Activated CD8-positive, alpha-beta memory T cell treated with anti-CD3 and anti-CD28 coated beads, Interleukin-2, amount 10 ng/mL, durations not matched to agents 7 days and 5 days (primary cell): ENCODE results near the gene VKORC1L1. TPM values are rescaled to one million over a fixed set of nuclear protein-coding genes. Genes with fewer than 3 reads are reported as not detected.
"Not testable (repeated sequence)": the region's sequence is repeated elsewhere in the genome, so short reads cannot be mapped to it uniquely, and the experiment has no call there.

ENCODE experiments used
- ATAC-seq: fragments of 150-1000 bp; cut with Tn5 transposase; one replicate; pipeline ENCODE4 v1.10.0; 2021; ENCODE audit warnings: moderate library complexity
- CTCF ChIA-PET: fragments of 350-600 bp; sonication (Branson Sonifier 250); formaldehyde crosslinking; loops from one replicate; lab custom pipeline; 2021; ENCODE audit warnings: antibody characterized with exemption; lab: Charles Lee
- DNase-seq: peaks from one replicate; pipeline ENCODE4 v3.0.0-alpha.2; 2020
- H3K27ac Mint-ChIP-seq: one replicate; pipeline ENCODE4 v1.8.0; 2021; ENCODE audit warnings: mild to moderate bottlenecking, mixed read lengths
- H3K27me3 Mint-ChIP-seq: one replicate; pipeline ENCODE4 v1.8.0; 2021; ENCODE audit warnings: mixed read lengths
- H3K36me3 Mint-ChIP-seq: one replicate; pipeline ENCODE4 v1.8.0; 2021; ENCODE audit warnings: mild to moderate bottlenecking, mixed read lengths
- H3K4me1 Mint-ChIP-seq: one replicate; pipeline ENCODE4 v1.8.0; 2021; ENCODE audit warnings: mixed read lengths
- H3K4me3 Mint-ChIP-seq: one replicate; pipeline ENCODE4 v1.8.0; 2021; ENCODE audit warnings: mild to moderate bottlenecking, moderate library complexity, mixed read lengths
- H3K9me3 Mint-ChIP-seq: one replicate; pipeline ENCODE4 v1.8.0; 2022; ENCODE audit warnings: low read depth, mixed read lengths
- total RNA-seq, 2 experiments: library from RNA; stranded (reverse); gene quantifications; one replicate each; pipeline ENCODE4 v1.2.3, GENCODE V29; 2021

VKORC1L1 gene
- total RNA-seq = 10 to 100 TPM; 14.1 to 20.3 TPM

DNA sequence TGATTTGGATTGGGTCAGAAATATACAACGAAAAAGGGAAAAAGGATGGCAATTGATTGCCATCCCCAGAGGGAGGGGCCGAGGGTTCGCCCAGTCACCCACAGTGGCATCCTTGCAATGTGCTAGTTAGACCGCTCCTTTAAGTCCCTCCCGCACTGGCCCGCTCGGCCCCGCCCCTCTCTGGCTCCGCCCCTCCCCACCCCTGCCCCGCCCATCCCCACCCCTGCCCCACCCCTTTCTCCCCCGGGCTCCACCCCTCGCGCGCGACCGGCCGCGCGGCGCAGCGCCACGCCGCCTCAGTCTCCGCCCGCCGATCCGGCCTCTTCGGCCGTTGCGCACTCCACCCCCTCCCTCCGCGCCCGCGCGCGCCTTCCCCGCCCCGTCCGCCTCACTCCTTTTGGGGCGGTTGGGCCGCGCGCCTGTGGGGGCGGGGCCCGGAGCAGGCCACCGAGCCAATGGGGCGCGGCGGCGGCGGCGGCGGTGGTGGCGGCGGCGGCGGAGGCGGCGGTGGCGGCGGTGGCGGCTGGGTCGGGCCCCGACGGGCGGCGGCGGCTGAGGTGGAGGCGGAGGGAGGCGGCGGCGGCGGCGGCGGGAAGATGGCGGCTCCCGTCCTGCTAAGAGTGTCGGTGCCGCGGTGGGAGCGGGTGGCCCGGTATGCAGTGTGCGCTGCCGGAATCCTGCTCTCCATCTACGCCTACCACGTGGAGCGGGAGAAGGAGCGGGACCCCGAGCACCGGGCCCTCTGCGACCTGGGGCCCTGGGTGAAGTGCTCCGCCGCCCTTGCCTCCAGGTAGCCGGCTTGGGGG, at the start of gene VKORC1L1:
Gene VKORC1L1, plus strand, starts transcription at position 299 of the 806 bp plus-strand sequence. Its CDS starts 298 bp downstream, at position 597.
- H3K4me1 Mint-ChIP-seq = peaks cover 11% of the 10 kb centered on the region
- no peaks in the 10 kb centered on the region for H3K27me3 Mint-ChIP-seq
- no peaks in the 10 kb centered on the region for H3K9me3 Mint-ChIP-seq
- DNase-seq = peak; percentile 95
- H3K4me3 Mint-ChIP-seq = peak within 1 kb of the TSS; percentile 76
- ATAC-seq = peak; percentile 94
- H3K36me3 Mint-ChIP-seq = no peaks in the 10 kb centered on the region
- CTCF ChIA-PET = no interaction called here
- H3K27ac Mint-ChIP-seq = peak within 1 kb of the TSS; percentile 67

DNA sequence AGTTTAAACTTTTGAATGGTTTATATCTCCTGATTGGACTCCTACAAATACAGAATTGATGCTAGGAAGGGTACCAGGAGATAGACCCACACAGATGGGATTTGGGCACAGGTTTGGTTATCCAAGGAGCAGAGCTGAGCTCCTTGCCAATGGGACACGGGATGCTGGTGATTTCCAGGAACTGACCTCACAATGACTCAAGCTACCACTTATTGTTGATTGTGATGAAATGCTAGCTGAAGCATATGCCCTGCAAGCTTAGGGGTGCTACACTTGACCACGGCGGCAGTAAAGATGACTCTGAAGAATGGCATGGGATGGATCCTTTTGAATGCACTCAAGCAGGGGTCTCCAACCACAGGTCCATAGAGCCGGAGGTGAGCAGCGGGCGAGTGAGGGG, 45.5 kb upstream of the VKORC1L1 start:
- Mint-ChIP-seq H3K4me1 (no peaks in the 10 kb centered on the region), H3K4me3 (no peak overlapping the region), H3K9me3 (no peaks in the 10 kb centered on the region), H3K36me3 (peaks cover 7% of the 10 kb centered on the region), H3K27ac (no peak overlapping the region), H3K27me3 (no peaks in the 10 kb centered on the region)
- ATAC-seq (no peak), DNase-seq (no peak)
- CTCF ChIA-PET = no interaction called here

DNA sequence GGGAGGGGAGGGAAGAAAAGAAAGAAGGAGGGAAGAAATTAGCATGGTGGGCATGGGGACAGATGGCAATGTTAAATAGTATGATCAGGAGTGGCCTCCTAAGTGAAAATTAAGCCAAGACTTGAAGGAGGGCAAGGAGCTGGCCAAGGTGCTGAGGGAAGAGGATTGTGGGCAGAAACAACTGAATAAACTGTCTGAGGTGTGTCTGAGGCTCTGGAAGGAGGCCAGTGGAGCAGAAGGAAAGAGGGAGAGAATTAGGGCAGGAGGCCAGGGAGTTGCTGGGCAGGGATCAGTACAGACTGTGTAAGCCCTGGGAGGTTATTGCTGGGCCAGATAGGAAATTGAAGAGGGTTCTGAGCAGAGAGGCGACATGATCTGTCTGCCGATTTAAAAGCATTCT, 40.6 kb upstream of the VKORC1L1 start:
- Mint-ChIP-seq H3K36me3 (peaks cover 11% of the 10 kb centered on the region), H3K4me3 (no peak overlapping the region), H3K4me1 (peaks cover 9% of the 10 kb centered on the region), H3K9me3 (no peaks in the 10 kb centered on the region), H3K27me3 (no peaks in the 10 kb centered on the region), H3K27ac (no peak overlapping the region)
- ATAC-seq = no peak
- no peak for DNase-seq
- CTCF ChIA-PET = no interaction called here

DNA sequence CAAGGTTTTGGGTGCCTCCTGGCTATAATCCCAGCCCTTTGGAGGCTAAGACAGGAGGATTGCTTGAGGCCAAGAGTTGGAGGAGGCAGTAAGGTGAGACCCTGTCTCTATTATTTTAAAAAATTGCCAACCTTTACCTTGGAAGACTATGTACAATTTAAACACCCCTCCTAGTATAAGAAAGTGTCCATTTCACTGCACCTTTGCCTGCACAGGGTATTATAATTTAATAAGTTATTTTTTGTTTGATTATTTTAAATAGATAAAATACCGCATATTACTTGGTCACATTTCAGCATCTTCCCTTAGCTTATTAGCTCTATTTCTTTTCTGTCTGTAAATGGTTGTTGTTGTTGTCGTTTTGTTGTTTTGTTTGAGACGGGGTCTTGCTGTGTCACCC, 36.2 kb upstream of the VKORC1L1 start:
- H3K36me3 Mint-ChIP-seq, ATAC-seq, CTCF ChIA-PET, H3K9me3 Mint-ChIP-seq, H3K27me3 Mint-ChIP-seq, H3K4me3 Mint-ChIP-seq, DNase-seq, H3K27ac Mint-ChIP-seq, H3K4me1 Mint-ChIP-seq: not testable (repeated sequence)

DNA sequence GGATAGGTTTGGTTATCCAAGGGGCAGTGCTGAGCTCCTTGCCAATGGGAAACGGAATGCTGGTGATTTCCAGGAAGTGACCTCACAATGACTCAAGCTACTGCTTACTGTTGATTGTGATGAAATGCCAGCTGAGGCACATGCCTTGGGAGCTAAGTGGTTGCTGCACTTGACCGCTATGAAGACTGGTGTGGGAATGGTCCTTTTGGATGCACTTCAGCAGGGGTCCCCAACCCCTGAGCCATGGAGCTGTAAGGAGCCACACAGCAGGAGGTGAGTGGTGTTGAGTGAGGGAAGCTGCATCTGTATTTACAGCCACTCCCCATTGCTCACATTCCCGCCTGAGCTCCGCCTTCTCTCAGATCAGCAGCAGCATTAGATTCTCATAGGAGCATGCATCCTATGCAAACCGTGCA, 35.3 kb upstream of the VKORC1L1 start:
- H3K4me1 Mint-ChIP-seq, H3K27ac Mint-ChIP-seq, H3K36me3 Mint-ChIP-seq, H3K27me3 Mint-ChIP-seq, H3K4me3 Mint-ChIP-seq, ATAC-seq, H3K9me3 Mint-ChIP-seq, DNase-seq, CTCF ChIA-PET: not testable (repeated sequence)

DNA sequence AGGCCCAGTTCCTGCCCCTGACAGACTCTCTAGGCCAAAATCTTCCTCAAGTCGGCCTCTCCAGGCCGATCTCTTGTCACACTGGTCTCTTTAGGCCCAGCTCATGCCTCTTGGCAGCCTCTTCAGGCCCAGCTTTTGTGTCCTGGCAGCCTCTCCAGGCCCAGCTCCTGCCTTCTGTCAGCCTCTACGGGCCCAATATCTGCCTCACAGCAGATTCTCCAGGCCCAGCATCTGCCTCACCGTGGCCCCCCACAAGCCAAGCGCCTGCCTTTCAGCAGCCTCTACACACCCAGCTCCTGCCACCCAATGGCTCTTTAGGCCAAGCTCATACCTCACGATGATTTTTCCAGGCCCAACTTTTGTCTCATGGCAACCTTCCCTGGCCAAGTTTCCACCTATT, 33.0 kb upstream of the VKORC1L1 start:
- Mint-ChIP-seq H3K4me3 (no peak overlapping the region), H3K36me3 (peaks cover 6% of the 10 kb centered on the region), H3K9me3 (no peaks in the 10 kb centered on the region), H3K27ac (no peak overlapping the region), H3K4me1 (peaks cover 7% of the 10 kb centered on the region), H3K27me3 (no peaks in the 10 kb centered on the region)
- no peak for DNase-seq
- CTCF ChIA-PET = interaction anchor here (1.5 kb wide), 1 partner anchor 30 kb away, joined by 3 read pairs; no protein-coding TSS in a partner anchor
- no peak for ATAC-seq

DNA sequence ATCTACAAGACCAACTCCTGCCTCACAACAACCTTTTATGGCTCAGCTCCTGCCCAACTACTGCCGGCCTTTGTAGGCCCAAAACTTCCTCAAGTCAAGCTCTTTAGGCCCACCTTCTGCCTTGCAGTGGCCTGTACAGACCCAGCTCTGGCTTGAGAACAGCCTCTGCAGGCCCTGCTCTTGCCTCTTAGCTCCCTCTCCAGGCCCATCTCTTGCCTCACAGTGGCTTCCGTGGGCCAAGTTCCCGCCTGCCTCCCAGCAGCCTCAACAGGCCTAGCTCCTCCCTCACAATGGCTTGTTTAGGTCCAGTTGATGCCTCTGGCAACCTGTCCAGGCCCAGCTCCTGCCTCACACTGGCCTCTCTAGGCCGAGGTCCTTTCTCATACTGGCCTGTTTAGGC, 32.4 kb upstream of the VKORC1L1 start:
- Mint-ChIP-seq H3K9me3 (no peaks in the 10 kb centered on the region), H3K4me1 (peaks cover 3% of the 10 kb centered on the region), H3K36me3 (peaks cover 6% of the 10 kb centered on the region), H3K4me3 (no peak overlapping the region), H3K27me3 (no peaks in the 10 kb centered on the region), H3K27ac (peak overlapping the region; percentile 13)
- DNase-seq = no peak
- CTCF ChIA-PET = interaction anchor here (0.9 kb wide), 1 partner anchor 14 kb away, joined by 3 read pairs; no protein-coding TSS in a partner anchor
- ATAC-seq = no peak

DNA sequence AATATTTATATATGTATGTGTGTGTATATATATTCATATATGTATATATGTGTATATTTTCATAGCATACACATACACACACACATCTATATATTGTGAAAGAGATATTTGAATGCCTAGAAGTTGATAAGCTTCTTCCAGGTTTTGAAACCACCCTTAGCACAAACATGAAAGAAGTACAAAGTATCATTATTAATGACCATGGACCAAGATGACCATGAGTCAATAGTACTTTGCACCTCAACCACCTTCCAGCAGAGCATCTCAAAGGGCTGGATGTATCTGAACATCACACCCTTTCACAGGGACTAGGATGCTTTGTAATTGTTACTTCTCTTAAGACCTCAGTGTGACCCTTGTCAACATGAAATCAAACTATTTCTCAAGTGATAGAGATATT, 29.3 kb upstream of the VKORC1L1 start:
- ATAC-seq, H3K4me3 Mint-ChIP-seq, H3K27ac Mint-ChIP-seq, CTCF ChIA-PET, H3K9me3 Mint-ChIP-seq, H3K36me3 Mint-ChIP-seq, H3K27me3 Mint-ChIP-seq, H3K4me1 Mint-ChIP-seq, DNase-seq: not testable (repeated sequence)

DNA sequence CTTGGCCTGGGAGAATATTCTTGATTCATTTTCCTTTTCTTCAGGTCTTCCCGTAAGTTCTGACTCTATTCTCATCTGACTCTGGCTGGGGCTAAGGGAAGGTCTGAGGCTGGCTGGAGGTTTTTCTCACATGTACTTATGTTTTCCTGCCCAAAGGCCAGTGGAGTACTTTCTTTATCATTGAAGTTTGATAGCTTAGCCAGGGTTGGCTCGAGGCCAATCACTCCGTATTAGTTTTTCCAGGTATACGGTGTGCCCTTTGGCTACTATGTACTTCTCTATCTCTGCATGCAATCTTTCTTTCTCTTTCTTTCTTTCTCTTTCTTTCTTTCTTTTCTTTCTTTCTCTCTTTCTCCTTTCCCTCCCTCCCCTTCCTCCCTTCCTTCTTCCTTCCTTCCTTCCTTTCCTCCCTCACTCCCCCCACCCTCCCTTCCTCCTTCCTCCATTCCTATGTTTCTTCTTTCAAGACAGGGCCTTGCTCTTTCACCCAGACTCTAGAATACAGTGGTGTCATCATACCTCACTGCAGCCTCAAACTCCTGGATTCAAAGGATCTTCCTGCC, 26.8 kb upstream of the VKORC1L1 start:
- DNase-seq (no peak), ATAC-seq (no peak)
- Mint-ChIP-seq H3K4me1 (no peaks in the 10 kb centered on the region), H3K36me3 (peaks cover 2% of the 10 kb centered on the region), H3K27me3 (no peaks in the 10 kb centered on the region), H3K27ac (no peak overlapping the region), H3K9me3 (no peaks in the 10 kb centered on the region), H3K4me3 (no peak overlapping the region)
- CTCF ChIA-PET = no interaction called here

DNA sequence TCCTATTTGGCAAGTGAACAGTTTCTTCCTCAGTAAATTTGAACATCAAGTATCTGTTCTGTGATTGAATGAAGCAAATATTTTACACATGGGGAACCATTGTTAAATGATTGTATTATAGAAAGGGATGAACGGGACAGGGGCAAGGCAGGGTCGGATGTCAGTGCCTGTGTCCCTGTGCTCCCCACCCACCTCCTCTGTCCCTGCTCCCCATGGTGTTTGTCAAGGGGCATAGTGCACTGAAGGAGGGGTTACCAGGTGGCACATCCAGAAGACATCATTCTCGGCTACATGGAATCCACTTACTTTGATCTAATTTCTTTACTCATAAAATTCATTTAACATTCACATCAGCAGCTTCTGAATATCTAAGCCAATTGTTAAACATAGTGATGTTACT, 19.4 kb upstream of the VKORC1L1 start:
- H3K4me1 Mint-ChIP-seq, H3K27me3 Mint-ChIP-seq, H3K9me3 Mint-ChIP-seq, H3K27ac Mint-ChIP-seq, H3K4me3 Mint-ChIP-seq, CTCF ChIA-PET, DNase-seq, H3K36me3 Mint-ChIP-seq, ATAC-seq: not testable (repeated sequence)

DNA sequence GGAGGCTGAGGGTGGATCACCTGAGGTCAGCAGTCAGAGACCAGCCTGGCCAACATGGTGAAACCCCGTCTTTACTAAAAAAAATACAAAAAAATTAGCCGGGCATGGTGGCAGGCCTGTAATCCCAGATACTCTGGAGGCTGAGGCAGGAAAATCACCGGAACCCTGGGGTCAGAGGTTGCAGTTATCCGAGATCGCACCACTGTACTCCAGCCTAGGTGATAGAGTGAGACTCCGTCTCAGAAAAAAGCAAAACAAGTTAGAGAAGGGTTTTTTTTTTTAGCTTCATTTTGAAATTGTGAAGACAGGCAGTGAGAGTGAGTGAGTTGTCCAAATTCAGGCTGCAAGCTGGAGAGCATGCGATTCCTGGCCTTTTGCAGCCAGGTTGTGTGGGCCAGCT, 19.0 kb upstream of the VKORC1L1 start:
- CTCF ChIA-PET, H3K9me3 Mint-ChIP-seq, H3K27me3 Mint-ChIP-seq, H3K27ac Mint-ChIP-seq, DNase-seq, H3K4me3 Mint-ChIP-seq, ATAC-seq, H3K4me1 Mint-ChIP-seq, H3K36me3 Mint-ChIP-seq: not testable (repeated sequence)

DNA sequence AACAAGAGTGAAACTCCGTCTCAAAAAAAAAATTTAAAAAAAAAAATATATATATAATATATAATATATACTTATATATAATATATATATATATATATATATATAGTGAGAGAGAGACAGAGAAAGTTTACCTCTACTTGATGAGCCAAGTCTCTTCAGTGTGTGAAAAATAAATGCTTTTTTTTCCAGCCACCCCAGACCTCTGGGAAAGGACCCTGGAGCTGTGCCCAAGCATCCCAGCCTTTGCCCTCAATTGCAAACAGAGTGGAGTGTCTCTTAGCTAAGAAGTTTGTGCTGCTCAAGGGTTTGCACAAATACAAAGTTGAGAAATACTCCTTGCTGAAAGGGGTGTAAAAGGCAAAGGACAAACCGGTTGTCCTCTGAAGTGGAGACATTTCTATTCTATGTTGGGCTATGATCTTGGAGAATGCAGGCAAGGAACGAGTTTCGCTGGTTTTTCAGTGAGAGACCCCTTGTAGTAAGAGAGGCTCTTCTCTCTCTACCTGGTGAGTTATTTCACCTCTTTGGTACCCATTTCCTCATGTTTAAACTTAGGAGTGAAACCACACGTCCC, 15.5 kb upstream of the VKORC1L1 start:
- H3K27ac Mint-ChIP-seq, H3K27me3 Mint-ChIP-seq, H3K4me3 Mint-ChIP-seq, ATAC-seq, H3K9me3 Mint-ChIP-seq, CTCF ChIA-PET, H3K4me1 Mint-ChIP-seq, H3K36me3 Mint-ChIP-seq, DNase-seq: not testable (repeated sequence)

DNA sequence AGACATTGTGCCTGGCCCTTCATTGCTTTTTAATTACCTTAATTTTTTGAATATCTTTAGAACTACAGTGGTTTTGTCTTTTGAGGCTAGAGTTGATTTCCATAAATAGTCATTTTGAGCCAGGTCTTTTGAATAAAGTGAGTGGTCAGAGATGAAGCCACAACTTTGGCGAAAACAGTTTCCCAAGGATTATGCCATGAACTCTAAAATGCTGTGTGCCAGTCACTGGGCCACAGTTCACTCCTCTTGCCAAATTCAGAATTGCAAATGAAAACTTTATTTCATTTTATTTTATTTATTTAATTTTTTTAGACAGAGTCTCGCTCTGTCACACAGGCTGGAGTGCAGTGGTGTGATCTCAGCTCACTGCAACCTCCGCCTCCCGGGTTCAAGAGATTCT, 14.2 kb upstream of the VKORC1L1 start:
- H3K27ac Mint-ChIP-seq, DNase-seq, ATAC-seq, H3K4me1 Mint-ChIP-seq, H3K27me3 Mint-ChIP-seq, H3K4me3 Mint-ChIP-seq, H3K36me3 Mint-ChIP-seq, CTCF ChIA-PET, H3K9me3 Mint-ChIP-seq: not testable (repeated sequence)

DNA sequence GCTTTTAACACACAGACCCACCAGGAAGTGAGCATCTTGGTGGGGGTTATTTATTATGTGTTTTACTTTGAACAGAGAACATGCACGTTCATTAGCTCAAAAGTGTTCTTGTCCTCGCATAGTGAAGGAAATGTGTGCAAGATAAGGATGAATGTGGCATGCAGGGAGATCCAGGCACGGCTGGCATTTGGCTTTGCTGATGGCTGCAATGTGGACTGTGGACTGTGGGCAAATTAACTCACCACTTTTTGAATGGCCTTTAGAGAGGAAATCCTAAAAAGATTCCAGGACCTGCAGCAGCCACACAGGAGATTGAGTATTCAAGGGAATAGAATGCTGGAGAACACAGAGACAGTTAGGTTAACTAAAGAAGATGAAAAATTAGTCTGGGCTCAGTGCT, 6.6 kb upstream of the VKORC1L1 start:
- H3K36me3 Mint-ChIP-seq, ATAC-seq, H3K27ac Mint-ChIP-seq, H3K4me1 Mint-ChIP-seq, CTCF ChIA-PET, DNase-seq, H3K27me3 Mint-ChIP-seq, H3K4me3 Mint-ChIP-seq, H3K9me3 Mint-ChIP-seq: not testable (repeated sequence)
